Liver (tissue), 3 donors: Measurements from ENCODE around the gene BACH2.

Source experiments
- ATF3 ChIP-seq: IDR thresholded peaks from 2 replicates; pipeline ENCODE4 v1.6.1; 2016; ENCODE audit warnings: antibody characterized with exemption
- FOXA1 ChIP-seq: IDR thresholded peaks from 2 replicates; pipeline ENCODE4 v1.6.1; 2016; ENCODE audit warnings: antibody characterized with exemption
- GABPA ChIP-seq, 2 donors: IDR thresholded peaks in 1 of 2; conservative IDR thresholded peaks in 1 of 2; 2 replicates each; pipeline ENCODE4 v1.6.1; 2016; ENCODE audit warnings: antibody characterized with exemption in 2 of 2, mild to moderate bottlenecking in 1 of 2, moderate library complexity in 1 of 2
- SP1 ChIP-seq: IDR thresholded peaks from 2 replicates; pipeline ENCODE4 v1.6.1; 2018; ENCODE audit warnings: antibody characterized with exemption, mild to moderate bottlenecking
- TF ChIP-seq, protein P1 (sequence below): IDR thresholded peaks from 2 replicates; pipeline ENCODE4 v1.6.1; 2016; ENCODE audit warnings: antibody characterized with exemption
- TF ChIP-seq, protein P2 (sequence below): fragments of 150-350 bp; IDR thresholded peaks from 2 replicates; pipeline ENCODE4 v1.5.1; 2017; ENCODE audit warnings: improper control_type of control experiment, low read depth, low read length; ENCODE audit not compliant: missing input control
- donor health status: healthy.
- donor health status: healthy.

- TF ChIP-seq GABPA (IDR thresholded peaks at IDR 0.05 in 1 of 2, conservative IDR thresholded peaks at IDR 0.05 in 1 of 2) (no peak), FOXA1 (no peak), SP1 (no peak), ATF3 (no peak)
- TF ChIP-seq, protein P1, sequence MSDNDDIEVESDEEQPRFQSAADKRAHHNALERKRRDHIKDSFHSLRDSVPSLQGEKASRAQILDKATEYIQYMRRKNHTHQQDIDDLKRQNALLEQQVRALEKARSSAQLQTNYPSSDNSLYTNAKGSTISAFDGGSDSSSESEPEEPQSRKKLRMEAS = no peak
- TF ChIP-seq, protein P2, sequence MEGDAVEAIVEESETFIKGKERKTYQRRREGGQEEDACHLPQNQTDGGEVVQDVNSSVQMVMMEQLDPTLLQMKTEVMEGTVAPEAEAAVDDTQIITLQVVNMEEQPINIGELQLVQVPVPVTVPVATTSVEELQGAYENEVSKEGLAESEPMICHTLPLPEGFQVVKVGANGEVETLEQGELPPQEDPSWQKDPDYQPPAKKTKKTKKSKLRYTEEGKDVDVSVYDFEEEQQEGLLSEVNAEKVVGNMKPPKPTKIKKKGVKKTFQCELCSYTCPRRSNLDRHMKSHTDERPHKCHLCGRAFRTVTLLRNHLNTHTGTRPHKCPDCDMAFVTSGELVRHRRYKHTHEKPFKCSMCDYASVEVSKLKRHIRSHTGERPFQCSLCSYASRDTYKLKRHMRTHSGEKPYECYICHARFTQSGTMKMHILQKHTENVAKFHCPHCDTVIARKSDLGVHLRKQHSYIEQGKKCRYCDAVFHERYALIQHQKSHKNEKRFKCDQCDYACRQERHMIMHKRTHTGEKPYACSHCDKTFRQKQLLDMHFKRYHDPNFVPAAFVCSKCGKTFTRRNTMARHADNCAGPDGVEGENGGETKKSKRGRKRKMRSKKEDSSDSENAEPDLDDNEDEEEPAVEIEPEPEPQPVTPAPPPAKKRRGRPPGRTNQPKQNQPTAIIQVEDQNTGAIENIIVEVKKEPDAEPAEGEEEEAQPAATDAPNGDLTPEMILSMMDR = no peak
These were observed 41.8 kb upstream of the BACH2 start for GRCh38 chr6:90338409-90338808.
